SHP77 (cell line): ENCODE data around the gene ETV6.
"Not testable (repeated sequence)": the region's sequence is repeated elsewhere in the genome, so short reads cannot be mapped to it uniquely, and the experiment has no call there.

Source experiments
- DNase-seq, 2 experiments: peaks; one replicate each; lab custom pipeline; 2025; lab: John Stamatoyannopoulos, UW

The ETV6 gene

GRCh38 chr12:11649413-11650285 lies at the start of gene ETV6:
ETV6 (plus strand) TSS chr12:11649674; CDS start chr12:11650128, 454 bp downstream.
- peak; percentile 58 to 63 for DNase-seq

DNA sequence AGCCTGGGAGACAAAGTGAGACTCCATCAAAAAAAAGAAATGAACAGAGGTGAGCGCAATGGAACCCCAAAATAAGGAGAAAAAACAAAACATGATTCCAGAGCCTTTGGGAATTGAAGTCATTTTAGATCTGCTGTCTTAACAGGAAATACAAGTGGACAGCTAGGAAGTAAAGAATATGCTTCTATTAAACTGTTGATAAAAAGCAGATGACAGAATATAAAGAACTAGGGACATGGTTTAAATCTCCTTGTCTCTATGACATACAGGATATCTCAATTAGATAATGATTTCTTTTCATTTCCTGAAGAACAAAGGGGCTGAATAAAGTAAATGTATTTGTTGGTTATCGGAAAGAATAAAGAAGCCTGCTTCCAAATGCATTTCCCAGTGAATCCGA lies 49.3 kb upstream of the ETV6 start:
- no peak for DNase-seq

GRCh38 chr12:11601647-11602046 lies 47.8 kb upstream of the ETV6 start:
- no peak for DNase-seq

DNA sequence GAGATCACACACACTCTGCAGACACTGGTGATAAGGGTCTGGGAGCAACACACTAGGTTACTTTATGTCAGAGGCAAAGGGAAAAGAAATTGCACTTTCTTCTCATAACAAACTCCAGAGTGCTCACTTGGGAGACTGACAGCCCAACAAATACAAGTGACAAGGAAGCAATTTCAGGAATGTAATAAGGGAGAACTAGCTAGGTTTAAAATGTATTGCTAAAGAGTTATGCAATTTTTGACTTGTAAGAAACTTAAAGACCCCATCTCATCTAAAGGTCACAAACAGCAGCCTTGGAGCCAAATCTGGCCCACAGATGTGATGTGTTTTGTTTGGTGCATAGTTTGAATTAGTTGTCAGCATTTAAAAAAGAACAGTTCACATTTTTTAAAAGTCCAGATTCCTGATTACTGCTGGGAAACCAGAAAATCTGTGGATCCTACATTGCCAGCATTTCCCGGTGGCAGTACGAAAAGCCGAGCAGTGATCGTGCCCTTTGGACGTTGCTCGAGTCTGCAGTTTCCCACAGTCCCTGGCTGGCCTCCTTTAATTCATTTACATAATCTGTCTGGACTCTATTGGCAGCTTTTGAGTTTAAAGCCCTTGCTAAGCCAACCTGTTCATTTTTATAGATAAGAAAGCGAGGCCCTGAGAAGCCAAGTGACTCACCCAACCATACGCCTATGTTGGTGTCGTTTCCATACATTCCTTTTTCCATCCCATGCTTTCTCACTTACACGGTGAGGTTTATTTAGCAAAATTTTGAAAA lies 42.0 kb upstream of the ETV6 start:
- no peak for DNase-seq

GRCh38 chr12:11609045-11609444 lies 40.4 kb upstream of the ETV6 start:
- no peak for DNase-seq

- DNase-seq, result no peak
These were observed 34.0 kb upstream of the ETV6 start for GRCh38 chr12:11615481-11615880.

DNA sequence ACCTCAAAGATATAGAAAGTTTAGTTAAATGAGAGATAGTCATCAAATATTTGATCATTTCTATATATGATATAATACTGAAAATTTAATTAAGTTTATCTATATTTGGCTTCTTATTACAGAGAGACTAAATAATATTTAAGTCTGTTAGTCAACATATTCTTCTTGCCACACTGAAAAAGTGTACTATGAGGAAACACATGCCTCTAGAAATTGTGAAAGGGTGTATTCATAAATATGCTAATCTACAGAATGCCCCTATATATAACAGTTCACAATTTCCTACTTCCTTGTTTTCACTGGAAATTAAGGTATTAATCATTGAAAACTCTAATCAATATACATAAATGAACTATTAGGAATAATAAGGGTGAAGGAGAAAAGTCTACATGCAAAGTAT lies 31.4 kb upstream of the ETV6 start:
- no peak for DNase-seq

DNA sequence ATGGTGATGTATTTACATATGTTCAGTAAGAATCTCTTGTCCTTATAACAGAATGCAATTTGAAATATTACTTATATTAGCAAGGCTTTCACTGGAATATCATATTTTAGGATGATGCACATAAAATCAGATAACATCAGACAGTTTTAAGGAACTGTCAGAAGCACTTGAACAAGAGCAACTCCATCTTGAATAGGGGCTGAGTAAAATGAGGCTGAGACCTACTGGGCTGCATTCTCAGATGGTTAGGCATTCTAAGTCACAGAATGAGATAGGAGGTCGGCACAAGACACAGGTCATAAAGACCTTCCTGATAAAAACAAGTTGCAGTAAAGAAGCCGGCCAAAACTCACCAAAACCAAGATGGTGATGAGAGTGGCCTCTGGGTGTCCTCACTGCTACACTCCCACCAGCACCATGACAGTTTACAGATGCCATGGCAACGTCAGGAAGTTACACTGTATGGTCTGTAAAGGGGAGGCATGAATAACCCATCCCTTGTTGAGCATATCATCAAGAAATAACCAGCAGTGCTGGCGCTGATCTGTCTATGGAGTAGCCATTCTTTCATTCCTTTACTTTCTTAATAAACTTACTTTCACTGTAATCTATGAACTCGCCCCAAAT lies 27.6 kb upstream of the ETV6 start:
- no peak for DNase-seq

- no peak for DNase-seq
These were observed 26.6 kb upstream of the ETV6 start for GRCh38 chr12:11622876-11623281.

DNA sequence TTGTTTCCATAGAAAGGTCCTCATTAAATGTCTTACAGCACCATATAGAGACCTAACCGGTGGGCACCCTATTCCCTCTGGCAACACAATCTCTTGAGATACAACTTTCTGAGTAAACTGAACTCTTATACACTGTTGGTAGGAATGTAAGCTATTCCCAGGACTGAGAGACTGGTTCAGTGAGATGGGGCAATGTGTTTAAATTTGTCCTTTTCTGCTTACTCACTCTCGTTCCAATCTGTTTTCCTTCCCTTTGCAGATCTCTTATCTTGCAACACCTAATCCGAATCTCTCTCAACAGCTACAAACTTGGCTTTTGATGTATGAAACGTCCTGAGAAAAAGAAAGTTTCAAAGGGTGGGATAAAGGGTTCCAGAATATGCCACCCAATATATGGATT lies 26.1 kb upstream of the ETV6 start:
- no peak for DNase-seq

DNA sequence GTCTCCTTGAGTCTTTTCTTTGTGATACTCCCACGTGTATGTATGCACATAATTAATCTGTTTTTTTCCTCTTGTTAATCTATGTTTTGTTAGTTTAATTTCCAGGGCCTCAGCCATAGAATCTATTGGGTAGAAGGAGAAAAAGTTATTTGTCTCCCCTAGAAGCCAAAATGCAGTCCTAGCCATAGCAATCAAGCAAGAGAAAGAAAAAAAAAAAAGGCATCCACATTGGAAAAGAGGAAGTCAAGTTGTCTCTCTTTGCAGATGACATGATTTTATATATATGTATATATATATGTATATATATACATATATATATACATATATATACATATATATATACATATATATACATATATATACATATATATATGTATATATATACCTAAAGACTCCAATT lies 25.4 kb upstream of the ETV6 start:
- DNase-seq, result no peak

GRCh38 chr12:11627709-11628108 lies 21.8 kb upstream of the ETV6 start:
- DNase-seq, result not testable (repeated sequence)

- no peak for DNase-seq
These were observed 21.1 kb upstream of the ETV6 start for GRCh38 chr12:11628353-11628752.

- peak; percentile 30 to 53 for DNase-seq
These were observed 19.3 kb upstream of the ETV6 start for GRCh38 chr12:11630046-11630706.

GRCh38 chr12:11631288-11631687 lies 18.2 kb upstream of the ETV6 start:
- DNase-seq, result no peak

DNA sequence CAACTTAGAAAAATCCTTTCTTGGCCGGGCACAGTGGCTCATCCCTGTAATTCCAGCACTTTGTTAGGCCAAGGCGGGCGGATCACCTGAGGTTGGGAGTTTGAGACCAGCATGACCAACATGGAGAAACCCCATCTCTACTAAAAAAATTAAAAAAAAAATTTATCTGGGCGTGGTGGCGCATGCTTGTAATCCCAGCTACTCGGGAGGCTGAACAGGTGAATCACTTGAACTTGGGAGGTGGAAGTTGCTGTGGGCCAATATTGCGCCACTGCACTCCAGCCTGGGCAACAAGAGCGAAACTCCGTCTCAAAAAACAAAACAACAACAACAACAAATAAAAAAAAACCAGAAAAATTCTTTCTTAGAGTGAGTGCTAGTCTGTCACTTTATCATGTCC lies 17.6 kb upstream of the ETV6 start:
- DNase-seq, result not testable (repeated sequence)

DNA sequence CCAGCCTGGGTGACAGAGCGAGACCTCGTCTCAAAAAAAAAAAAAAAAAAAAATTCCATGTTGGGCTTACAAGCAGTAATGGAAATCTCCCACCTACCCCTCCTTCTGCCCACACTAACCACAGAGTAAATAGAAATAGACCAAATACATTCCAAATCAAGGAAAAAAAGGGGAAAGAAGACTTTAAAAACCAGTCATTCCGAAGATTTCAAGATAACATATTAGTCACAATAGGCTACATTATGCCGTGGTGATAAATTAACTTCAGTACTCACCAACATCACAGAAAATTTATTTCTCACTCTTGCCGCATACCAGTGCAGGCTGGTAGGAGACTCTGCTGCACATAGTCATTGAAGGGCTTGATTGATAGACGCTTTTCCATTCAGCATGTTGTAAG lies 15.5 kb upstream of the ETV6 start:
- no peak for DNase-seq

- DNase-seq, result no peak
These were observed 14.1 kb upstream of the ETV6 start for GRCh38 chr12:11635341-11635740.

- no peak for DNase-seq
These were observed 11.1 kb upstream of the ETV6 start for GRCh38 chr12:11638315-11638916.

- no peak for DNase-seq
These were observed 10.0 kb upstream of the ETV6 start for GRCh38 chr12:11639454-11639853.

DNA sequence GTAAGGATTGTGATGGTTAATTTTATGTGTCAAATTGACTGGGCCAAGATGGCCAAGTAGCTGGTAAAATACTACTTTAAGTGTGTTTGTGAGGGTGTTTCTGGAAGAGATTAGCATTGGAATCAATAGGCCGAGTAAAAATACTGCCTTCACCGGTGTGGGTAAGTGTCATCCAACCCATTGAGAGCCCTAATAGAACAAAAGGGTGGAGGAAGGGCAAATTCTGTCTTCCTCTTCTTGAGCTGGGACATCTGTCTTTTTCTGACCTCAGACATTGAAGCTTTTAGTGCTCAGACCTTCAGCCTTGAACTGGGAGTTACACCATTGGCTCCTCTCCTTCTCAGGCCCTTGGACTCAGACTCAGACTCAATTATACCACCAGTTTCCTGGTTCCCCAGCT lies 8.0 kb upstream of the ETV6 start:
- no peak for DNase-seq

DNA sequence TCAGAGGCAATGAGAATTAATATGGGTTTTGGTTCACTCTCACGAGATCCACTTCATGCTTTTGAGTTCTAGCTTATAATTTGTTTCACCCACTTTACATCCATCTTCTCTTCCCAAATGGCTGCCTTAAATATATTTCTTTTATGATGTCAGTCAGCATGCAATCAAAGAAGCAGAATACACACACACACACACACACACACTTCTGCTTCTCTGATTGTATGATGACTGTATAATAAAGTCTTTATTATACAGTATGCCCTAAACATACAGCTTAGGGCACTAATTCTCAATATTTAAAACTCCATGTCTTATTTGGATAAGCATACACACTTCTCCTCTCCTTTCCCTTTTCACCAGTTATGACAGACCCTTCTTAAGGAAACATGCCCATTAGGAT lies 6.7 kb upstream of the ETV6 start:
- DNase-seq, result no peak
